CD4-positive, alpha-beta T cell treated with Interleukin-21 for 1 hour (primary cell): Measurements from ENCODE around the gene CAPN1.

Experiments used
- DNase-seq: peaks from one replicate; pipeline ENCODE4 v3.0.0-alpha.2; 2020

CAPN1 gene

GRCh38 chr11:65204143-65204542 lies 22.4 kb downstream of the CAPN1 start:
- DNase-seq: no peak

DNA sequence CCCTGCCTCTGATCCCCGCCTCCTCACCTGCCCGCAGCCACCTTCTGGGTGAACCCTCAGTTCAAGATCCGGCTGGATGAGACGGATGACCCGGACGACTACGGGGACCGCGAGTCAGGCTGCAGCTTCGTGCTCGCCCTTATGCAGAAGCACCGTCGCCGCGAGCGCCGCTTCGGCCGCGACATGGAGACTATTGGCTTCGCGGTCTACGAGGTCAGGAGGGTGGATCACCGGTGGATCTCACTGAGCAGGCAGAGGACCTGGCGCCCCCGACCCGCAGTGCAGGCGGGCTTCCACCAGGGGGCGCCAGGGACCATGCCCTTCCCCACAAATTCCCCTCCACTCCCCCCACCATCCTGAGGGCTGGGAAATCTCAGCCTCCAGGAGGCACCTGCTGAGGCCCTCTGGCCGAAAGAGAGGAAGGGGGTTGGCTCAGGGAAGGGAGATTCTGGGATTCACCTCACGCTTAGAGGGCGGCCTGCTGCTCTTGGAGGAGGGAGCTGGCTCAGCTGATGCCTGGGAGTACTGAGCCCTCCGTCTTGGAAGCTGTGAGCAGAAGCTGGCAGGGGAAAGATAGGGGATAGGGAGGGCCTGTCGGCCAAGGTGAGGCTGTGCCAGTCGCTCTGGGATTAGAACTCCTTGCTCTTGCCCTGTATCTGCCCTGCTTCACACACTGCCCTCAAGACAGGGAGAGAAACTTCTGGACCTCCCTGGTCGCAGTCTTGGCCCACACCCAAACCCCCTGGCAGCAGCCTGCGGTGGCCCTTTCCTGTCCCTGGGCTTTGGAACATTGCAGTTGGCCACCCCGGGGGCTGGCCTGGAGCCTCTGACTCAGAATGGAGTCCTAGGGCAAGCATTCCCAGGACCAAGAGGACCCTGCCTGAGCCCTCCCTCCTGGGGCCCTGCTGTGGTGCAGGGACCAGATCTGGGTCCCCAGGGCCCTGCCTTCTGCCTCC lies 23.2 kb downstream of the CAPN1 start:
- DNase-seq: peak; percentile 44

GRCh38 chr11:65205602-65205967 lies 23.9 kb downstream of the CAPN1 start:
- no peak for DNase-seq

- no peak for DNase-seq
Measured at GRCh38 chr11:65206441-65206841, 24.7 kb downstream of the CAPN1 start.

GRCh38 chr11:65206901-65207300 lies 25.2 kb downstream of the CAPN1 start:
- no peak for DNase-seq

- no peak for DNase-seq
Measured at GRCh38 chr11:65207918-65208784, 26.4 kb downstream of the CAPN1 start.

DNA sequence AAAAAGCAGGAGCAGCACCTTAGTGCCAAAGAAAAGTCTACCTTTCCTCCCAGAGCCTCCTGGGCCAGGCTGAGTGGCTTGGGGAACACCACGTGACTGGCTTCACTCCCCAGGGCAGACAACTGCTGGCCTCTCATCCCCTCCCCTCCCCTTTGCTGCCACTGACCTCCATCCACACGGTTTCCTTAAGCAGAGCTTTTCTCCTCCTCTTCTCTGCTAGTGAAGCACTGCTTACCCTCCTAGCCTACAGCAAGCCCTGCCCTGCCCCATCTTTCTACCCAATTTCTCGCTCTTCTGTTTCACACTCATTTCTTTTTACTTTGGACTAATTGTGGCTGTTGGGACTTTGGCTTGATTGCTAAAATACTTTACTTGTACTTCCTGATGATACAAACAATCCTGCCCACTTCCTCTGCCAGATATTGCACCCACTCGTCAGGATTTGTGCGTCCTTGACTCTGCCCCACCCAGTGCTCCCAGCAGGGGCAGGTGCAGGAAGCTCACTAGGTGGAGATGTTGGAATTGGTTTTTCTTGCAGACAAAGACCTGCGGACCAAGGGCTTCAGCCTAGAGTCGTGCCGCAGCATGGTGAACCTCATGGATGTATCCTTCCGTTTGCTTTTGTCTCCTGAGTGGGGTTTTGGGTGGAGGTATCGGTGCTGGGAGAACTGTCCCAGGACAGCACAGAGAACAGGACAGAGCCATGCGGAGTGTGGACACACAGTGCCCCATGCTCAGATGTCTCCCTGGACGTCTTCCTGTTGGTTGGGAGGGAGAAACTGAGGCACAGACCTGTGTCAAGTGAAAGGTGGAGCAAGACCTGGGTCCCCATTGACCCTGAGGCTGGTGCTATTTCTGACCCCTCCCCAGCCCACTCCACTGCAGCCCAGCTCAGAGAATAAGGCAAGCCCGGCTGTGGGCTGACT lies 27.3 kb downstream of the CAPN1 start:
- DNase-seq: no peak

- no peak for DNase-seq
Measured at GRCh38 chr11:65209711-65210360, 28.1 kb downstream of the CAPN1 start.

DNA sequence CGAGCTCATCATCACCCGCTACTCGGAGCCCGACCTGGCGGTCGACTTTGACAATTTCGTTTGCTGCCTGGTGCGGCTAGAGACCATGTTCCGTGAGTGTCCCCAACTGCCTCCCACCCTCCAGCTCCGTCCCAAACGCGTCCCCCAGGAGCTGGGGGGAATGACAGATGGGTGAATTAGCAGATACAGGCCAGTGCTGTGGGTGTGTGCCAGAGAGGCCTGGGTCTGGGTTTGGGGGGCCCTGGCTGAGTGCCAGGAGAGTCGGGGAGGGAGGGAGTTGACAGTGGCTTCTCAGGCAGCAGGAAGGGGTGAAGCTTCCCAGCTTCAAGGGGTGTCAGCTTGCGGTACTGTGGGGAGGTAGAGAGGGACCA lies 28.6 kb downstream of the CAPN1 start:
- no peak for DNase-seq

DNA sequence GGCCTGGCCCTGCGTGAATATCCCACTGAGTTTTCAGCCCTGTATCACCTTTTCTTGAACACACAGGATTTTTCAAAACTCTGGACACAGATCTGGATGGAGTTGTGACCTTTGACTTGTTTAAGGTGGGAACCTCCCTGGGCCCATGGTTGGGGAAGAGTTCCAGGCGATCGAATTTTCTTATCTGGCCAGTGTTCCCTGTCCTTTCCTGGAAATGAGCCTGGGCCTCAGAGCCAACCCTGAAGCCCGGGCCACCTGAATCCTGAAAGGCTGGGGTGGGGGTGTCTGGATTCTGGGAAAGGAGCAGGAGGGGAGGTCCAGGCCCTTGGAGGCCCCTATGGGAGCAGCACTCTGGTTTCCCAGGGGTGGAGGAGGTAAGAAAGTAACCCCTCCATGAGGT lies 29.0 kb downstream of the CAPN1 start:
- no peak for DNase-seq

DNA sequence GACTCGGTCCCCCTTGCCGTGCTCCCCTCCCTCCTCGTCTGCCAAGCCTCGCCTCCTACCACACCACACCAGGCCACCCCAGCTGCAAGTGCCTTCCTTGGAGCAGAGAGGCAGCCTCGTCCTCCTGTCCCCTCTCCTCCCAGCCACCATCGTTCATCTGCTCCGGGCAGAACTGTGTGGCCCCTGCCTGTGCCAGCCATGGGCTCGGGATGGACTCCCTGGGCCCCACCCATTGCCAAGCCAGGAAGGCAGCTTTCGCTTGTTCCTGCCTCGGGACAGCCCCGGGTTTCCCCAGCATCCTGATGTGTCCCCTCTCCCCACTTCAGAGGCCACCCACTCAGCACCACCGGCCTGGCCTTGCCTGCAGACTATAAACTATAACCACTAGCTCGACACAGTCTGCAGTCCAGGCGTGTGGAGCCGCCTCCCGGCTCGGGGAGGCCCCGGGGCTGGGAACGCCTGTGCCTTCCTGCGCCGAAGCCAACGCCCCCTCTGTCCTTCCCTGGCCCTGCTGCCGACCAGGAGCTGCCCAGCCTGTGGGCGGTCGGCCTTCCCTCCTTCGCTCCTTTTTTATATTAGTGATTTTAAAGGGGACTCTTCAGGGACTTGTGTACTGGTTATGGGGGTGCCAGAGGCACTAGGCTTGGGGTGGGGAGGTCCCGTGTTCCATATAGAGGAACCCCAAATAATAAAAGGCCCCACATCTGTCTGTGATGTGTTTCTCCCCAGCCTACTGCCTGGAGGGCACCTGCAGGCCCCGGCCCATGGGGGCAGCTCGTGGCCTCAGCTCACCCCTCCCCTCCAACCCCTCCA lies 29.8 kb downstream of the CAPN1 start:
- DNase-seq: no peak

- no peak for DNase-seq
Measured at GRCh38 chr11:65212226-65212801, 30.6 kb downstream of the CAPN1 start.

DNA sequence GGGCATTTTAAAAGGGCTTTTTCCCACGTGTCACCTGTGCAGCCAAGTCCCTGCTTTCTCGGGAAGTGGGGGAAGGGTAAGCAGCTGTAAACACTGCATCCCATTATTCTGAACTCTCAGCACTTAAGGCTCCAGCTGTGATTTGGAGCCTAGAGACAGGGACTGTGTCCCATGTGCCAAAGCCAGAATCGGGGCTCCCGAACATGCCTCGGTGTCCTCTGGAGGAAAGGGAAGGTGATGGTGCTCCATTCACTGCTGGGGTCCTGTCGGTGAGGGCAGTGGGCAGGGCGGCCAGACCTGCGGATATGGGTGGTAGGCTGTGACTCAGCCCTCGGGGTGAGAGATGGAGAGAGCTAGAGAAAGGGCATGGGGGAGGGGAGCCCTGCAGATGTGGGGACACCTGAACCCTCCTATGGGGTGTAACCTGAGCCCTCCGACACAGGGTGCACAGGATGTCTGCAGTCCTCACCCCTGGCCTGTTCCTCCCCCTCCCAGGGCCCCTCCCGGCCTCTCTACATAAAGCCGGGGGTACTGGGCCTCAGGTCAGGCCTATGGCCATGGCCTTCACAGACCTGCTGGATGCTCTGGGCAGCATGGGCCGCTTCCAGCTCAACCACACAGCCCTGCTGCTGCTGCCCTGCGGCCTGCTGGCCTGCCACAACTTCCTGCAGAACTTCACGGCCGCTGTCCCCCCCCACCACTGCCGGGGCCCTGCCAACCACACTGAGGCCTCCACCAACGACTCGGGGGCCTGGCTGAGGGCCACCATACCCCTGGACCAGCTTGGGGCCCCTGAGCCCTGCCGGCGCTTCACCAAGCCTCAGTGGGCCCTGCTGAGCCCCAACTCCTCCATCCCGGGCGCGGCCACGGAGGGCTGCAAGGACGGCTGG lies 31.8 kb downstream of the CAPN1 start:
- no peak for DNase-seq

DNA sequence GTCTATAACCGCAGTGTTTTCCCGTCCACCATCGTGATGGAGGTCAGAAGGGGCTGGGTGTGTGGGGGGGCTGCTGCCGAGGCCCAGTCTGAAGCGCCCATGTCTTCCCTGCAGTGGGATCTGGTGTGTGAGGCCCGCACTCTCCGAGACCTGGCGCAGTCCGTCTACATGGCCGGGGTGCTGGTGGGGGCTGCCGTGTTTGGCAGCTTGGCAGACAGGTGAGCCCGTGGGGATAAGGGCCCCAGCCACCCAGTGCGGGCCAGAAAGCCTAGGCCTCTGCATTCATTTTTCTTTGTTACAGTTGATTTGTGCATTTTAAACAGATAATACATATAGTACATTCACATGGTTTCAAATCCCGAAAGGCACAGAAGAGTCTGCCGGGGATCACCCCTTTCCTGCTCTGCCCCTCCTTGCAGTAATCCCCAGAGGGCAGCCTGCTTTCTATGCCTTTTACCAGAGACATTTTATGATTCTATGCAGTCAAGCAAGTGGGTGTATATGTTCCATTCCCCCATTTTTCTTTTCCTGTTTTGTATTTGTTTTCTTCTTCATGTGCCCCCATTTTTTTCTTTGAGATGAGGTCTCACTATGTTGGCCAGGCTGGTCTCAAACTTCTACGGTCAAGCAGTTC lies 32.6 kb downstream of the CAPN1 start:
- DNase-seq: no peak

DNA sequence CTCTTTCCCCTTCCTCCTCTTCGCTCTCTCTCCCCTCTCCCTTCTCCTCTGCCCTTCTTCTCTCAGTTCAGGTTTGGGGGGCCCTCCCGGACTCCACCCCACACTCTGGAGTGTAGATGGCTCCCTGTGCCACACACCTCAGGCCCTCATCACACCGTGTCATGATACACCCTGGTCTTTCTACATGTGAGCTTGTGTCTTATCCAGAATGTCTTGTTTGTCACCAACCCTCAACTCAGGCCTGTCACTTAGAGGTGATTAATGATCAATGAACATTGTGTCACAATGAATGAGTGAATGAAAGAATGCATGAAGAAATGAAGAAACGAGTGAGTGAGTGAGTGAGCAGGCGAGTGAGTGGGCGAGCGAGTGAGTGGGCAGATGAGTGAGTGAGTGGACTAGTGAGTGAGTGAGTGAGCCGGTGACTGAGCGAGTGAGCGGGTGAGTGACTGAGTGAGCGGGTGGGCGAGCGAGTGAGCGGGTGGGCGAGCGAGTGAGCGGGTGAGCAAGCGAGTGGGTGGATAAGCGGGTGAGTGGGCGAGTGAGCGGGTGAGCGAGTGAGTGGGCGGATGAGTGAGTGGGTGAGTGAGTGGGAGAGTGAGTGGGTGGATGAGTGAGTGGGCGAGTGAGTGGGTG lies 33.8 kb downstream of the CAPN1 start:
- DNase-seq: no peak

GRCh38 chr11:65216830-65217229 lies 35.1 kb downstream of the CAPN1 start:
- DNase-seq: no peak

DNA sequence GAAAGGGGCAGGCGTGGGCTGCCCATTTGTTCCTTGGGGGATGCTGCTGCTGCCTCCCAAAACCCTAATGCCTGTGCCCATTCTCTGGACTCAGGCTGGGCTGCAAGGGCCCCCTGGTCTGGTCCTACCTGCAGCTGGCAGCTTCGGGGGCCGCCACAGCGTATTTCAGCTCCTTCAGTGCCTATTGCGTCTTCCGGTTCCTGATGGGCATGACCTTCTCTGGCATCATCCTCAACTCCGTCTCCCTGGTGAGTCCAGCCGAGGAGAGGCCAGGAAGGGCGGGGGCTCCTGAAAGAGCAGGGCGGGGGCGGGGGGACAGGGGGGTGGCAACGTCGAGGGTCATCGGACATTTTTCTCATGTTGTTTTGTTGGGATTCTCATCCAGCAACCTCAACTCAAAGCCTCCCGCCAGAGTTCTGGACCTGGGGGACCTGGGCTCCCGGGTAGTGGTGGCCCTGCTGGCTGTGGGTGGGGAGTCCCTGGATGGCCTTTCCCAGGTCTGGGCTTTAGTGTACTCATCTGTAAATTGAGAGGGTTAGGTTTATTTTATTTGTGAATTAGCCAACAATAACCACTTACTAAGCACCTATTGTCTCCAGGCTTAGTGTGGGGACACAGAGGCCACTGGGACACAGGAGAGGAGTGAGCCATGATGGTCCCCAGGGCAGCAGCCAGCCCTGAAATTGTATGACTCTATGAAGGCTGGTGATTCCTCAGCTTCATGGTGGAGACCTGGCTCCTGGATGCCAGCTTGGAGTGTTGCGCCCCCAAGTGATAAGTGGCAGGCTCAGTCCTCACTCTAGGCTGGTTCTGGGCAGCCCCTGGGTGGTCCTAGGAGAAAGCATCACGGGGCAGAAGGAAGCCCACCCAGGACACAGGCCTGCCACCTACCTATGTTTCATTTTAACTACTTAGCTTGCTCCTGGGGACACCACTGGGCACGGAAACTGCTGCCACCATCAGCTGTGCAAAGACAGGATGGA lies 36.0 kb downstream of the CAPN1 start:
- DNase-seq: no peak

DNA sequence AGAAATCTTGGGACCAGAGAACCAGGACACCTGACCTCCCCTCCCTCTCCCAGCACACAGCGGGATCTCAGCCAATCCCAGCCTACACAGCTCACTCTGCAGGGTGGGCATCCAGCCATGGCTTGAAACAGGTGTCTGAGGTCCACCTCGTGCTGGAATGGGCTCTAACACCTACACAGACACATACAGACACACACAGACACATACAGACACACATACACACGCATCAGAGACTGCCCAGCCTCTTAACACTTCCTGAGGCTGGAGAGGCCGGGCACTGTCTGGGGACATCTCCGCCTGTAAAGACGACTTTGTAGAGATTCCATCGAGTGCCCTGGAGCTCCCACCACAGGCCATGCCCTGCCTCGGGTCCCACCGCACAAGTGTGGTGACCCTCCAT lies 36.7 kb downstream of the CAPN1 start:
- DNase-seq: no peak
